Muscle of arm (tissue), 12 donors: ENCODE measurements around the gene HHEX. TPM values are rescaled to one million over a fixed set of nuclear protein-coding genes. Genes with fewer than 3 reads are reported as not detected.
"Not testable (repeated sequence)": the region's sequence is repeated elsewhere in the genome, so short reads cannot be mapped to it uniquely, and the experiment has no call there.

Source experiments
- DNase-seq: peaks from one replicate; pipeline ENCODE4 v3.0.0-alpha.2; 2013
- polyA plus RNA-seq, 12 donors: library from polyadenylated mRNA; unstranded; fragments of 120-200 nt; gene quantifications; one replicate each; pipeline ENCODE4 v1.2.1, GENCODE V29; 2013; ENCODE audit not compliant: insufficient read length in 12 of 12

HHEX gene
- polyA plus RNA-seq, 12 donors: 5.8 to 11.3 (median 7.7) TPM; not detected in 1

GRCh38 chr10:92729886-92730285, 40.1 kb downstream of the HHEX start:
- no peak for DNase-seq

- no peak for DNase-seq
These were observed 43.2 kb downstream of the HHEX start for GRCh38 chr10:92732958-92733357.

- no peak for DNase-seq
These were observed 44.5 kb downstream of the HHEX start for GRCh38 chr10:92734301-92734700.

GRCh38 chr10:92735938-92736337, 46.2 kb downstream of the HHEX start:
- no peak for DNase-seq

- no peak for DNase-seq
These were observed 47.7 kb downstream of the HHEX start for GRCh38 chr10:92737484-92737883.

GRCh38 chr10:92740762-92741161, 51.0 kb downstream of the HHEX start:
- DNase-seq: no peak

GRCh38 chr10:92741741-92742140, 52.0 kb downstream of the HHEX start:
- DNase-seq: not testable (repeated sequence)

- DNase-seq: no peak
These were observed 52.8 kb downstream of the HHEX start for GRCh38 chr10:92742331-92743228.

Other genes with a start within 250 kb of the HHEX start
- 10 to 100 TPM in 11 of 12 donors, not detected in 1; 13.7 to 21.1 (median 17.4) TPM for gene IDE, start 115.9 kb upstream of the HHEX start, polyA plus RNA-seq
- 10 to 100 TPM in 11 of 12 donors, not detected in 1; 11.6 to 28.4 (median 18.1) TPM for gene KIF11, start 96.8 kb upstream of the HHEX start, polyA plus RNA-seq
- gene EXOC6, start 158.6 kb downstream of the HHEX start, polyA plus RNA-seq: 10 to 100 TPM in 11 of 12 donors, not detected in 1; 18.2 to 49.7 (median 37.7) TPM